ENCODE measurements around the gene ZNF280D. TPM values are rescaled to one million over a fixed set of nuclear protein-coding genes. Genes with fewer than 3 reads are reported as not detected.
A peak's percentile ranks its signal among the peaks of the same experiment; 100 is the strongest.

ZNF280D gene
- polyA plus RNA-seq, 4 donors, result 41.1 to 57.9 (median 44.6) TPM

DNA sequence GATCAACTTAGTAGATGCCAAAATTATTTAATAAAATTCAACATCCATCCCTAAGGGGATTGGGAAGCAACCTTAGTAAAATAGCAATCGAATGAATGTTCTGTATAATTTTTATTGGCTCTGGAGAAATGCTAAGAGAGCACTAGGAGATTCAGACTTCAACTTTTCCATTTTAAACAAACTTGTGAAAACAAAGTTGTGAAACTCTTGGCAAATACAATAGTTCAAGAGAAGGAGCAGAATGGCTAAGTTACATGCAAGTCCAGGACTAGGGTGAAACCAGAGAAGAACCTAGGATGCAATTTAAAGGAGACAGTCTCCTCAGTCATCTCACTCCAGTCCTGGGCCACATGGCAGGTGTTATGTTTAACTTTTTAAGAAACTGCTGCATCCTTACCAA lies 16.7 kb upstream of the ZNF280D start:
- DNase-seq (ENCODE audit: low read depth in 4 of 4, low spot score in 2 of 4), result no peak

DNA sequence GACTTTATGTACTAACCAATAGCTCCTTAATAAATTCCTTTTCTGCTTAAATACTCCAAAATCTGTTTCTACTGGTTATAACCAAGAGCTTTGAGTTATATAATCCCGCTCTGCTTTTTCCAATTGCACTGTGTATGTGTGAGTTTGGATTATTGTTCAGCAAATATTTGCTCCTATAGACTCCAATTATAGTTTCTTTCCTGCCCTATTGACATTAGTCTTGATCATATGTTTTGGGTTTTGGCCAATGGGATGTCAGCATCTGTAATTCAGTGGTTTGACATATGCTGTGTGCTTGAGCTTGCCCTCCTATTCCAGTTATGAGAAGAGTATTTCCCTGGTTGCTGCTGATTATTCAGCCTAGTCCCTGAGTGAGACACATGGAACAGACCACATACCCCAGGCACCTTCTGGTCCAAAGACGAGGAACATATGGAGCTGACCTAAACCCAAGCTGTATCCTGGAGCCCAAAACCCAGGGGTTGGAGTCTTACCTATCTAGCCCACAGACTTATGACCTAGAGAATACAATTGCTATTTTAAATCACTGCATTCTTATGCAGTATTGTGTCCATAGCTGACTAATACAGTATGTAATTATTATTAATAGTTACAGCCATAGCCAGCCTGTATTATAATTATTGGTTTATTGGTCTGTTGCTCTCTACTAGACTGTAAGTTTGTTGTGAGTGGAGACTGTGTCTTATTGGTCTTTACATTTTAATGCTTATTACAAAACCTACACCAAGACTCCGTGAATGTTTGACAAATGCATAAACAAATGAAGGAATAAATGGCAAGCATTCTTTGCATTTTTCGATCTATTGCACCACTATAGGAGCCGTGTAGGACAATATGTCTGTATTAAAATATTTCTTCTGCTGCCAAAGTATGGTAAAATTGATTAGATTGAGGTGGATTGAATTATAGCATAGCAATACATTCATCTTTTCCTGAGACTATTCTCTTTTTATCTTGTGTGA lies 11.7 kb upstream of the ZNF280D start:
- DNase-seq (ENCODE audit: low read depth in 4 of 4, low spot score in 2 of 4), result no peak

DNA sequence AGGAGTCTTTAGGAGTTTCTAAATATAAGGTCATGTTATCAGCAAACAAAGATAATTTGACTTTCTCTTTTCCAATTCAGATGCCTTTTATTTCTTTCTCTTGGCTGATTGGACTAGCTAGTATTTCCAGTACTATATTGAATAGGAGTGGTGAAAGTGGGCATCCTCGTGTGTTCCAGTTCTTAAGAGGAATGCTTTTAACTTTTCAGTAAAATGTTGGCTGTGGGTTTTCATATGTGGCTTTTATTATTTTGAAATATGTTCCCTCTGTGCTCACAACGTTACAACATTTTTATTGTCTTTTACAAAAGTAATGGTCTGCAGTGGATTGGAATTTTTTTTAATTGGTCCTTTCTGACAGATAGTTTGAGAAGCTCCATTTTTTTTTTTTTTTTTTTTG lies 8.2 kb upstream of the ZNF280D start:
- DNase-seq (ENCODE audit: low read depth in 4 of 4, low spot score in 2 of 4), result no peak

DNA sequence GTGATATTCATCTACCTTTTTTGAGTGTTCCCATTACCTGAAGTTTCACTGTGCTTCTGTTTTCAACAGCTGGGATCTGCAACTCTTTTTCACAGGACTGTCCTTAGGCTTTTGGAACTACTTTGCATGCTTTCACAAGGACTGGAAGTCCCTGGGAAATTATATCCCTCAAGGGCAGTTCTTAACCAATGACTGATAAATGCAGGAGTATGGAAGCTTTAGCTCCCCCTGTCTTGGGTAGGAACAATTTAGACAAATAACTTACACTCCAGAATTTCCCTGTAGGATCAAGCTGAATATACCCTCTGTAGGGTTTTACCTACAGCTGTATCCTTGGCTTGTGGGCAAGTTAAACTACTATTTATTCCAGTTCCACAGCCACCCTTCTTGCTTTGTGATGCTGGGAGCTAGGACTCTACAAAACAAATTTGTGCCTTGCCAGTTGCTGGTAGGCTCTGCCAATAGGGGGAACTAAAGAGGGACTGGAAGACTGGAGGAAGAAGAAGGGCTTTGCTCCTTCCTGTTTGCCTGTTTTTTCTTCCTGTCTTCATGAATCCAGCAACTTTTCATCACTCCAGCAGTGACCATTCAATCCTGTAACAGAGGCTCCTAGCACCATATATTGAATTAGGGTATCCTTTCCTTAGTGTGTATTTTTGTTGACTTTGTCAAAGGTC lies 6.8 kb upstream of the ZNF280D start:
- DNase-seq (ENCODE audit: low read depth in 4 of 4, low spot score in 2 of 4), result no peak

DNA sequence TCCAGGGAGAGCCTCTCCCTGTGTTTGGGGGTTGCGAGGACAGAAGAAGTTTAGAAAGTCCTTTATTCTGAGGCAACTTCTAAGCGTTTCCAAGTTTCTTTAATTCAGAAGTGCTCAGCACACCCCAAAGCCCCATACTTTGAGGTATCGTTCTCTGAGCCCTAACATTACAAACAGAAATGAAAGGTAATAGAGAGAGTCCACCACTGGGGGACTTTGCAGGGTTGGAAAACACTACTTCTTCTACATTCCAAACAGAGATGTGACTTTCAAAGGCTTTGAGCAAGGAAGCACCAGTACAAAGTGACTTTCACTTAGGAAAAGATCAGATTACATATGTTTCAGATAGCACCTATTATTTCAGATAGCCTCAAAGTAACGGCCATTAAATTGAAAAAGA lies 6.2 kb upstream of the ZNF280D start:
- no peak for DNase-seq (ENCODE audit: low read depth in 4 of 4, low spot score in 2 of 4)

DNA sequence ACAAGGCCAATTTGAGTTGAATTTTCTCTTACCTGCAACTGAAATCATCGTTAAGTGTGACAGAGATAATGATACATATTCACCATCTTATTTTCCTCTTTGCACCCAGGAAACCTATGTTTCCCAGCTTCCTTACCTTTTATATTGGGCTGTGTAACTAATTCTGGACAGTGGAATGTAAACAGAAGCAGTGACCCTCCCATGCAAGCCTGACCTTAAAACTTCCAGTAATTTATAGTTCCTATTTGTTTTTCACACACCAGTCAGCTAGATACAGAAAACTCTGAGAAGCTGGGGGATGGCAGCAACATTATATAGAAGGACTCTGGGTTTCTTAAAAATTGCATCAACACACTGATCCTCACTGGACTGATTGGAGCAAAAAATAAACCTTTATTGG lies 4.5 kb upstream of the ZNF280D start:
- peak in 1 of 4 donors; percentile 31 for DNase-seq (ENCODE audit: low read depth in 4 of 4, low spot score in 2 of 4)

DNA sequence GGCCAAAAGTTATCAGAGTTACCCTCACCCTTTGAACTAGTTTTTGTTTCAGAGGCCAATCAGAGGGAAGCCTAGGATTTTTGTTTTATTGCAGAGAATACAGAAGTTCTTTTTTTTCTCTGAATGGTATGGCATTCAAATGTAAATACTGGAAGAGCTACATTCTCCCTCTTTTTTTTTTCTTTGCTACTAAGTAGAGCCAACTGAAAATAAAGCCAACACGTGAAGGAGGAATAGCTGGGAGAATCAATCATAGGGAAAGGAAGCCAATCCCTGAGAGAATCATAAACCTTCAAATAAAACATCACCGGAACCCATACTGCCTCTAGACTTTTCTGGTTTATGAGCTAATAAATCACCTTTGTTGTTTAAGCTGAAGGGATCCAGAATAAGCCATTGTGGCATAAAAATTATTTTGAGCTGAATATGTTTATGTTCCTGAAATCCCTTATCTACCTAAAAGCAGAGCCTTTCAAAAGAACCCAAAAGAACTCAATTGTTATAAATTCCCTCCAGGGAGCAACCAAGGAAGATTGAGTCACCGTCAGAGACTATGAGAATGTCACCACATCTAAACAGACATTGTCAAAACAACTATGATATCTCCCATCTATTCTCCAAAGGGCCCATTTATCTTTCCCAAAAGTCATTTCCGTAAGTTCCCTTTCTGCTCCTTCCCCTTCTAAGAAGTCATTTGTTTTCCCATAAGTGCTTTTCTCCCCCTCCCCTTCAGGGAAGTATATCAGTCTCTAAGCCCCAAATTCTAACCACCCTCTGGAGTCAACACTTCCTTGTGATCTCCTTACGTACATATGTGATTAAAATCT lies 3.8 kb upstream of the ZNF280D start:
- DNase-seq (ENCODE audit: low read depth in 4 of 4, low spot score in 2 of 4), result no peak

DNA sequence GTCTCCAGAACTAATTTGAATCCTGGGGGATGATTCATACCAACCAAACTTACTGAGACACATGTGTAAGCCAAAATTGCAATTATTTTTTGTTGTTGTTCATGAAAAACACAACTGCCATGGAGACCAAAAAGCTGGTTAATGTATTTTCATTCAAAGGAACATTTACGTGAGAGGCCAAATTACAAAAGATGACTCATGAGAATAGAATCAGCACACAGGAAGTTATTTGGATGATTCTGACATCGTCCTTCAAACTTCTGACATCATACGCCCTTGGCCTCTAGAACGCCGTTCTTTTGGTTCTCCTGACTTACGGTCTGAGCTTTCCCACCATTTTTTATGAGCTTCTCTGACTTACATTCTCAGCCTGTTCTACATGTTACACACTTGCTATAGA lies 3.0 kb upstream of the ZNF280D start:
- DNase-seq (ENCODE audit: low read depth in 4 of 4, low spot score in 2 of 4), result no peak

DNA sequence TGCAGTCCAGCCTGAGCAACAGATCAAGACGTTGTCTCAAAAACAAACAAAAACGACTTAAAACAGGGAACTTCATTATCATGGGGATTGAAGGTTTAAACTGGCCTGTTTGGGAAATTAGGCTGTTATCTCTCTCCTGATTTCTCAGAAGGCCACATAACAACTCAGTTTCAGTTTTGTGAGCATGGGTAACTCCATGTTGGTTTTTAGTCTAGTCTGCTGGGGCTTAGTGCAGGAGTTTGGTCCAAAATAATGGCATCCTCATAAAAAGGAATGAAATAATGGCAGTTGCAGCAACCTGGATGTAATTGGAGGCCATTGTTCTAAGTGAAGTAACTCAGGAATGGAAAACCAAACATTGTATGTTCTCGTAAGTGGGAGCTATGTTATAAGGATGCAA lies 2.3 kb upstream of the ZNF280D start:
- DNase-seq (ENCODE audit: low read depth in 4 of 4, low spot score in 2 of 4), result no peak

DNA sequence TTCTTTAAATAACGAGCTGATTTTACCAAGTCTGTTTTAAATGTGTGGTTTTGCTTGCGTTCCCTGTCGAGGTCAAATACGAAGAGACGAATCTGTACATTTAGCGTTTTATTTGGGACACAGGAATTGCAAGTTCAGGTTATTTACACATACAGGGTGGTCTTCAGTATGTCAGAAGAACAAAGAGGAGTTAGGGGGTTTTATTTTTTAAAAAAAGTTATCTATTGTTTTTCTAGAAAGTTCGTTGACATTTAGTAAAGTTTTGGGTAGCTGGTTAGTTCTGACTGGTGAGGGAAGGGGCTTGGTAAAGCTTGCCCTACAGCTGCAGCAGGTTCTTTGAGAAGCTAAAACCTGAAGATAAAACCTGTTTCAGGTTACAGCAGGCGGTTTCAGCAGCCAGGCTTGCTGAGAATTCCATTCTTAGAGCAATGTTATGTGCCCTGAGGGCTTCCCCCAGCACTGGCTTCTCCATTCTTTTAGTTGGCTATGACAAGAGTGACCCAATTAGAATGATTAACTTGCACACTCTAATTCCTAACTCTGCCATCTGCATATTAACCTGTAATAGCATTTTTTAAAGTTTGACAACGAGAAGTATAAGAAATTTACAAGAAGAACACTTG lies 815 bp upstream of the ZNF280D start:
- DNase-seq (ENCODE audit: low read depth in 4 of 4, low spot score in 2 of 4), result peak in 1 of 4 donors; percentile 18

DNA sequence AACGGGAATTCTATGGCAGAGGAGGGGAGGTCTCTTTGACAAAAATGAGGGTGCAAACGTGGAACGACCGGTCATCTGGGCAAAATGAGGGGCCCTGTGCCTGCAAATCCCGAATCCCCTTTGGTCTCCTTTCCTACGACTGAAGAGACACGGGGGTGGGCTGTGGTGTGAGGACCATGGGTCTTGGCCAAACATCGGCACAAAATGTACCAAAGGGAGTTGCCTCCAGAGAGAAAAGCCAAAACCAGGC lies 498 bp downstream of the ZNF280D start:
- peak in 3 of 4 donors; percentile 56 to 85 (median 83) for DNase-seq (ENCODE audit: low read depth in 4 of 4, low spot score in 2 of 4)

DNA sequence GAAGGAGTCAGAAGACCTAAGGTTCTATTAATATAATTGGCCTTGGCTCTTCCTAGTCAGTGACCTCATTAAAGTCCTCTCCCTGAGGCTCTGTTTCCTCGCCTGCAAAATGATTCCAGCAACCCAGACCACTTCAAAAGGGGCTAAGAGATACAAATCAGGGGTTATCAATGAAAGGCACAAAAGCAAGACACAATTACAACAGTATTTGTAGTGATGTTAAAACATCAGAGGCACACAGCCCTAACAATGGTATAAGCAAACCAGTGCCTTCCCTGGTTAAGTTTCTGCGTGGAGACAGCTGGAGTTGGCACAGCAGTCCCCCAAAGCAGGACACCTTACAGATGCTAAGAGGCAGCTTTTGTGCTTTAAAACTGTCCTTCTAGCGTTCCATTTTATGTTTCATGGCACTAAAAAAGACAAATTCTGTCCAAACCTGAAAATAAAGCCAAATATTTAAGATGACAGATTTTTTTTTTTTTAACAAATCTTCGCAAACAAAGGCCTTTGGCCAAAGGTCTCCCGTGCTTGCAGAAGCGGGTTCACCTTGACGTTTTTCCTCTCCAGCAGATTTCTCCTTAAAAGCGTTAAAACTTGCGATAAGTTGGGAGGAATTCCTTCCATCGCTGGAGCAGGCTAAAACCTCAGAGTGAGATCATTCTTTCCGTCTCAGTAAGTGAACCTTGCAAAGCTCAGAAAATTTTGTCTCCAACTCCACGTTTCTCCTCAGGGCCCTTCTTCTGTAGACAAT lies 999 bp downstream of the ZNF280D start:
- peak in 2 of 4 donors; percentile 28 to 55 for DNase-seq (ENCODE audit: low read depth in 4 of 4, low spot score in 2 of 4)

DNA sequence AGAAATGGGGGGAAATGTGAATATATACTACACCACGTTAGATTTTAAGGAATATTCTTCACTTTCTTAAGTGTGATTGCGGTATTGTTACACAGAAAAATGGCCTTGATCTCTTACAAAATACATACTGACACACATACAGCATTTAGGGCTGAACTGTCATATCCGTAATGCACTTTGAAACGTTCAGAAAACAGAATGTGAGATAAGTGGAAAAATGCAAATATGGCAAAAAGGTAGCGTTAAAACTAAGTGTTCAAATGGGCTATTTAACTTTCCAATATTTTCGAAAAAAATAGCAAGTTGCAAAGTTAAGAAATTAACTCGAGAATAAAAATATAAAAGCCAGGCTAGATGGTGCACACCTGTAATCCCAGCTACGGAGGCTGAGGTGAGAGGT lies 1.8 kb downstream of the ZNF280D start:
- DNase-seq (ENCODE audit: low read depth in 4 of 4, low spot score in 2 of 4), result no peak

DNA sequence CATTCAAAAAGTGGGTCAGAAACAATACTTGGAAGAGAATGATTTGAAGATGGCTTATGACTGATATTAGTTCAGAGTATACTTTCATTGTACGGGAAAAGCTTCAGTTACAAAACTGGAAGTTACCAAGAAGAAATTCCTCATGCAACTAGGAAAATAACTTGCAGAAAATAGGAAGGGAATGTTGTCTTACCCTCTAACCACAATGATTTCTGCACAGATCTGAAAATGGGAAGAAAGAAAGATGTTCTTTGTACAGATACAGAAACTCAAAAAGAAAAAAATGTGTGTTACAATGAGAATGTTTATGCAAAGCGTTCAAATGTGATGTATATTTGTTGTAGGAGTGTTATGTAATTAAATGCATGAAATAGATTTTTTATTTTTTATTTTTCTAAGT lies 3.7 kb downstream of the ZNF280D start:
- no peak for DNase-seq (ENCODE audit: low read depth in 4 of 4, low spot score in 2 of 4)

DNA sequence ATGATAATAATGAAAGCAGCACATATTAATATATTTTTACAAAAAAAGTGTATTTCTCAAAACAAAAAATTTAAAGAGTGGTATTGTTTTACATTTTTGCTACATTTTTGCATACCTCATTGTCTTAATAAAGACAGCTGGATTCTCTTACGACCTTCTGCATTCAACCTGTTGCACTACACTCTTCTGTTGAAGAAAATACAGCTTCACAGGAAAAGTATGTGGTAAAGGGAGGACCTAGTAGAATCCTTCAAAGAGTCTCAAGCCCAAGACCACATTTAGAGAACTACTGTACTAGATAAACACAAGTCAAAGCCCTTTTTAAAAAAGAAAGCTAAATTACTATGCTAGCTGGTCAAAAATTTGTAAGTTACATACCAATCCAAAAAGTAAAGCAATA lies 7.9 kb downstream of the ZNF280D start:
- DNase-seq (ENCODE audit: low read depth in 4 of 4, low spot score in 2 of 4), result no peak

DNA sequence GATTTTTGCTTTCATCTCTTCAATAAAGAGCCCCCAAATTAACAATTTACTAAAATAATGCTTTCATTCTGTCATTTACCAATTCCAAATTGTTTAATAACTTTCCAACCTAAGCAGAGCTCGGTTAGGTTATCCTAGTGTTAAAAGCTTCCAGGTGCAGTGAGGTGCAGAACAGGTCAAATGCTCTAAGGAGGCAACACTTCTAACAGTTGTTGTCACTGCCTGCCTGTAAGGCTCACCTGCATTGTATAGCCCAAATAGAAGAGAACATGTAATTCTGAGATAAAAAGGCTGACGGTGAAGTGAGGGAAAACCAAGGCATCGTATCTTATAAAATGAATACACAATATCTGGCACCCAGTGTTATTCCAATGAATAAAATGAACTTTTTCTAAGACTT lies 9.1 kb downstream of the ZNF280D start:
- DNase-seq (ENCODE audit: low read depth in 4 of 4, low spot score in 2 of 4), result no peak

DNA sequence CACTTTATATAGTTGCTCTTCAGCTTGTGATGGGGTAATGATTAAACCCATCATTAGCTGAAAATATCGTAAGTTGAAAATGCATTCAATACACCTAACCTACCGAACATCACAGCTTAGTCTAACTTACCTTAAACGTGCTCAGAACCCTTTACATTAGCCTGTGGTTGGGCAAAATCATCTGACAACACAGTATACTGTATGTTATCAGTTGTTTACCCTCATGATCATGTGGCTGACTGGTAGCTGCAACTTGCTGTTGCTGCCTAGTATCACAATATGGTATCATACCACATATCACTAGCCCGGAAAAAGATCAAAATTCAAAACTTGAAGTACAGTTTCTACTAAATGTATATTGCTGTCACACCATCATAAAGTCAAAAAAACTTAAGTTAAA lies 9.5 kb downstream of the ZNF280D start:
- no peak for DNase-seq (ENCODE audit: low read depth in 4 of 4, low spot score in 2 of 4)

DNA sequence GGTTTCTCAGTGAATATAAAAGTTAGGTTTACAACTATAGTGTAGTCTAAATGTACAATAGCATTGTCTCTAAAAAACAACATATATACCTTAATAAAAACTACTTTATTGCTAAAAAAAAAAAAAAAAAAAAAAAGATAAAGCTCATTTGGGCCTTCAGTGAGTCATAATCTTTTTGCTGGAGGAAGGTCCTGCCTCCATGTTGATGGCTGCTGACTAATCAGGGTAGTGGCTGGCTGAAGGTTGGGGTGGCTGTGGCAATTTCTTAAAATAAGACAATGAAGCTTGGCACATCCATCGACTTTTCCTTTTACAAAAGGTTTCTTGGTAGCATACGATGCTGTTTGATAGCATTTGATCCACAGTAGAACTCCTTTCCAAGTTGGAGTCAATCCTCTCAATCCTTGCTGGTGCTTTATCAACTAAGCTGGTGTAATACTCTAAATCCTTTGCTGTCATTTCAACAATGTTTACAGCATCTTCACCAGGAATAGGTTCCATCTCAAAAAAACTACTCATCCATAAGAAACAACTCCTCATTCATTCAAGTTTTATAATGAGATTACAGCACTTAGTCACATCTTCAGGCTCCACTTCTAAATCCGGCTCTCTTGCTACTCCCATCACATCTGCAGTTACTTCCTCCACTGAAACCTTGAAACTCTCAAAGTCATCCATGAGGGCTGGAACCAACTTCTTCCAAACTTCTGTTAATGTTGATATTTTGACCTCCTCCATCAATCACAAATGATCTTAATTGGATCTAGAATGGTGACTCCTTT lies 13.3 kb downstream of the ZNF280D start:
- DNase-seq (ENCODE audit: low read depth in 4 of 4, low spot score in 2 of 4), result no peak

DNA sequence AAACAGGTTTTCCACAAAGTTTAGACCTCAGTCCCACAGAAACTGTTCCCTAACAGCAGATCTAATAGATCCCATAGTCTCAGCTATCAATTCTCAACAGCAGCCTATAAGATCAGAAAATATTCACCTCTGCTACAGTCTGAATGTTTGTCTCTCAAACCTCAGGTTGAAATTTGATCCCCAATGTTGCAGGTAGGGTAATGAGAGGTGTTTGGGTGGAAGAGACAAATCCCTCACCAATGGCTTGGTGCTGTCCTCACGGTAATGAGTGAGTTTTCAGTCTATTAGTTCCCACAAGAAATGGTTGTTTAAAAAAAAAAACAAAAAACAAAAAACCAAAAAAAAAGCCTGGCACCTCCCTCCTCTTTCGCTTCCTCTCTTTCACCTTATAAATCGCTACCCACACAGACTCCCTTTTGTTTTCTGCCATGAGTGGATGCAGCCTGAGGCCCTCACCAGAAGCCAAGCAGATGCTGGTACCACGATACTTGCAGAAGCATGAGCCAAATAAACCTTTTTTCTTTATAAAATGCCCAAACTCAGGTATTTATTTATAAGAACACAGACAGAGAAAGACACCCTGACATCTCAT lies 14.2 kb downstream of the ZNF280D start:
- DNase-seq (ENCODE audit: low read depth in 4 of 4, low spot score in 2 of 4), result no peak

Data from left renal cortex interstitium (tissue), 4 donors.